Astrocyte (in vitro differentiated cells and primary cell): ENCODE results near the gene WASHC3.

Experiments used
- CTCF ChIP-seq: IDR thresholded peaks from 2 replicates; pipeline ENCODE4 v1.5.1; 2011; ENCODE audit warnings: low read depth, mild to moderate bottlenecking, inconsistent platforms, low read length, moderate library complexity; ENCODE audit not compliant: insufficient read depth
- EZH2 ChIP-seq: IDR thresholded peaks from 2 replicates; pipeline ENCODE4 v1.6.1; 2012; ENCODE audit warnings: mild to moderate bottlenecking, low read length, inconsistent platforms; ENCODE audit not compliant: insufficient read depth

- TF ChIP-seq CTCF (no peak), EZH2 (no peak)
Measured at GRCh38 chr12:102061560-102062418, at the start of gene WASHC3.
